ENCODE measurements around the gene UBASH3A. TPM values are rescaled to one million over a fixed set of nuclear protein-coding genes. Genes with fewer than 3 reads are reported as not detected.
"Not testable (repeated sequence)": the region's sequence is repeated elsewhere in the genome, so short reads cannot be mapped to it uniquely, and the experiment has no call there.

The UBASH3A gene
- polyA plus RNA-seq, 6 donors from 2014 or later: 0.16 to 0.32 TPM; not detected in 4

DNA sequence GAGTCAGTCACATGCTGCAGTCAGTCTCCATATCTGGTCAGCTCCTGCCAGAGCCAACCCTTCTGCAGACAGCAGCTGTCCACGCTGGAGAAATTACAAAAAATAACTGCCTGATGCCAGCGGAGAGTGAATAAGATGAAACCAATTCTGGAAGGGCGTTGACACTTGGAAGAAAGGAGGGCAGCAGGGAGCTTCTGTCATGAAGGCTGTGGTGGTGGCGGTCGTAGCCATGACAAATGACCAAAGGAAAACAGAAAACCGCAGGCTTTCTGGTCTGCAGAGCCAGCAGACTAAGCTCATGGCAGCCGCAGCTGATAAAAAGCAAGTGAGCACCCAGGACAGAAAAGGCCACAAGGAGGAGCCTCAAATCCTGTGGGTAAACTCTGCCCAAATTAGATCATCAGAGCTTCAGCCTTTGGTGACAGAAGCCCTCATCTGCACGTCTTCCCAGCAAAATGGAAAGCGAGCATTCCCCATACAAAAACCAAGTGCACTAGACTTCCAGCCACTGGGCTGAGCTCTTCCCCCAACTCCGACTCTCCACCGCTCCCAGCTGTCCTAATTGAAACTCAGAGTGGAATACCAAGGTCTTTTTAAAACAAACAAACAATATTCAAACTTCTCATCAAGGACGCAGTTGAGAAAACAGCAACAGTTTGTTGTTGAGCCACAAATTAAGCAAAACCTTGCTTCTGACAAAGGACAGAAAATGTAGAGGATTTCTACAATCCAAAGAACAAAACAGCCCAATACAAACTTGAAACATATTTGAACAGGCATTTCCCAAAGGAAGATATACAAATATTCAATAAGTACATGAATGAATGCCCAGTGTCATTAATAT lies 63.7 kb downstream of the UBASH3A start:
- H3K27ac Mint-ChIP-seq: peak overlapping the region in 3 of 6 donors; percentile 30 to 82 (median 79)
- H3K9me3 Mint-ChIP-seq: no peaks in the 10 kb centered on the region
- no peak for ATAC-seq (ENCODE audit: low read depth in 2 of 2)

DNA sequence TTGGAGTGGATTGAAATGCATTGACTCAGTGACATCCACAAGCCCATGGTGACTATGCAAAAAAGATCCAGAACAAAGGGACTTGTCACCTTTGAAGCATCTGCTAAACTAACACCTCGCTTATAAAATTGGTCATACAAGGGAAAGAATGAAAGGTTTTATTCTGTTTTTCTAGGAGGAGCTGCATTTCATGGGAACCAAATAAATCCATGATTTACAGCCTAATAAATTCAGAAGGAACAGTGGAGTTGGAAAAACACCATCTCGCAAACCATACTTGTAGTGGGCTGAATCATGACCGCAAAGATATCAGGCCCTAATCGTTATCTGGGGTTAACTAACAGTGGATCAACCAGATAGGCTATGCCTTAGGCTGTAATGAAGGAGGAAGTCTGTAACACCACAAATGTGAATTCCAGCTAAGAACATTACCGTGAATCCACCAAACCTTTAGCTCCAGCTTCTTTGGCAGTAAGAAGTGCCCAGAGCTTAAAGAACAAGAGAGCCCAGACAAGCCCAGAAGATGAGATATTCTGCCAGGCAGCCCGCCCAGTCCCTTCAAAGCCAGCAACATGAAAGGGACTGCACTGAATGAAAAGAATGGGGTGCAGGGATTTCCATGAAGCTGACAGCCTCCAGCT lies 64.9 kb downstream of the UBASH3A start:
- DNase-seq: no peak
- Mint-ChIP-seq H3K9me3 (no peaks in the 10 kb centered on the region), H3K27me3 (peaks cover 0 to 8% (median 5%) of the 10 kb centered on the region in 3 donors), H3K4me3 (no peak overlapping the region), H3K4me1 (peaks cover 29 to 36% (median 33%) of the 10 kb centered on the region in 3 donors), H3K27ac (no peak overlapping the region), H3K36me3 (no peaks in the 10 kb centered on the region)
- ATAC-seq (ENCODE audit: low read depth in 2 of 2): no peak

More for the DNA sequence above, 63.7 kb downstream of the UBASH3A start:
- DNase-seq: no peak
- H3K36me3 Mint-ChIP-seq: no peaks in the 10 kb centered on the region
- peaks cover 0 to 4% (median 2%) of the 10 kb centered on the region in 3 donors for H3K27me3 Mint-ChIP-seq
- peak overlapping the region in 3 of 8 donors; percentile 44 to 55 (median 49) for H3K4me3 Mint-ChIP-seq
- peaks cover 38 to 49% (median 45%) of the 10 kb centered on the region in 3 donors for H3K4me1 Mint-ChIP-seq

DNA sequence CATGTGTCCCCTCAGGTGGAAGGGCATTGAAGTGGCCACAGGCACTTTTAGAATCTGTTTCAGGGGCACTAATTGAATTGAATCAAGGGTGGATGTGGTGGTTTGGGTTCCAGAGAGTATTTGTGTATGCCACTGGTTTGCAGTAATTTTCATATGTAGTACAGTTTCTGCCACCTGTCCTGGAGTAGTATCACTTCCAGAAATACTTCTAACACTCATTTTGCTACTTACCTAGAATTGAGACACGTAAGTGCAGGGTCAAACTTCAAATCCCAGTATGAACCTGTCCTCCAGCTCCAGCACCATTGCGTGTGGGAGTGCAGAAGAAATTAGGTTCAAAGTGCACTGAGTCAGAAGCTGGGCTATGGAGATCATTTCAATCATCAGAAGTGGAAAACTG lies 65.6 kb downstream of the UBASH3A start:
- Mint-ChIP-seq H3K4me1 (peaks cover 25 to 29% (median 27%) of the 10 kb centered on the region in 3 donors), H3K27me3 (peaks cover 0 to 14% (median 12%) of the 10 kb centered on the region in 3 donors), H3K36me3 (no peaks in the 10 kb centered on the region), H3K9me3 (no peaks in the 10 kb centered on the region), H3K27ac (peak overlapping the region in 1 of 6 donors; percentile 5), H3K4me3 (no peak overlapping the region)
- DNase-seq: no peak
- no peak for ATAC-seq (ENCODE audit: low read depth in 2 of 2)

DNA sequence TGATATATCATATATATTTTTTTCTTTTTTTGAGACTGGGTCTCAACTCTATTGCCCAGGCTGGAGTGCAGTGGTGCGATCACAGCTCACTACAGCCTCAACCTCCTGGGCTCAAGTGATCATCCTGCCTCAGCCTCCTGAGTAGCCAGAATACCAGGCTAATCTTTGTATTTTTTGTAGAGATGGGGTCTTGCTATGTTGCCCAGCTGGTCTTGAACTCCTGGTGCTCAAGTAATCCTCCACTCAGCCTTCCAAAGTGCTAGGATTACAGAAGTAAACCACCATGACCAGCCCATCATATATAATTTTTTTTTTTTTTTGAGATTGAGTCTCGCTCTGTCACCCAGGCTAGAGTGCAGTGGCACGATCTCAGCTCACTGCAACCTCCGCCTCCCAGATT lies 66.0 kb downstream of the UBASH3A start:
- DNase-seq; H3K4me3 Mint-ChIP-seq; H3K9me3 Mint-ChIP-seq; H3K27ac Mint-ChIP-seq; ATAC-seq (ENCODE audit: low read depth in 2 of 2); H3K36me3 Mint-ChIP-seq: not testable (repeated sequence)
- Mint-ChIP-seq H3K4me1 (peaks cover 22 to 28% (median 25%) of the 10 kb centered on the region in 3 donors), H3K27me3 (peaks cover 0 to 18% (median 16%) of the 10 kb centered on the region in 3 donors)

DNA sequence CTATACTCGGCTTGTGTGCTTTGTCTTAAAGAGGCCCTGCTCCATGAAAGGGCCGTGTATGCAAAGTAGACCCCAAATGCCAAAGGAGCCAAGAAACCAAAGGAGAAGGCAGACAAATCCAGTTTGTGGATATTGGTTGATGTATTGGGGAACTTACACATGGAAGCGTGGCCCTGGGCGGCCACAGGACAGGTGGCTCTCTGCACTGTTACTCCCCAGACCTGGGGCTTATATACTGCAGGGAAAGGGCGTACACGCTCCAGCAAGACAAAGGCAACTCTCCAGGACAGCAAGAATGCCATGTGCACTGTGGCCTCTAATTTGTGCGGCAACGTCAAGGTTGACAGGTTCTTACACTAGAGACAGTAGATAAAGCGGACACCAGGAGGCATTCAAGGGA lies 67.5 kb downstream of the UBASH3A start:
- no peaks in the 10 kb centered on the region for H3K9me3 Mint-ChIP-seq

DNA sequence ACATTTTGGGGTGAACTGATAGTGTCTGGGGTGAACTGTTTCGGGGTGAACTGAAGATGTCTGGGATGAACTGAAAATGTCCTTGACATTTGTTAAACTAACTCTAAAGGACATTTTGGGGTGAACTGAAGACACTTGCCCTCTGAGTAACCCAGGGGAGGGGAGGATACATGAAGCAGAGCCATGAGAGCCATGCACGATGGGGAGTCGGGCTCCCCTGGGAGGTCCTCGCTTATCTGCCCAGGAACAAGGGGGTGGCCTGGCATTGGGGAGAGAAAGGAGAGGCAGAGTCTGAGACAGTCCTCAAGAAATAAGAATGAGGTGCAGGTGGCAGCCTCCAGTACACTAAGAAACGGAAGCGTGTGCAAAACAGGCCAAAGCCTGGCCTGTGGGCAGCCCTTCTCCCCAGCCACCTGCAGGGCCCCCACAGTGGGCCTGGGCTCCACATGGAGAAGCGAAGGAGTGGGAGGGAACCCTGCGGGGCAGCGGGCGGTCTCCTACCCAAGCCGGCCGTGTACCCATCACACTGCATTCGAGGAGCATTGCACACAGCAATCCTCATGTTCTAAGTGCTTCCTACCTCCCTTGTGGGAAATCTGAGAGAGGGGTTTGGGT lies 68.1 kb downstream of the UBASH3A start:
- peaks cover 0 to 28% (median 20%) of the 10 kb centered on the region in 3 donors for H3K27me3 Mint-ChIP-seq
- H3K36me3 Mint-ChIP-seq: no peaks in the 10 kb centered on the region
- ATAC-seq (ENCODE audit: low read depth in 2 of 2): no peak
- peak overlapping the region in 4 of 6 donors; percentile 20 to 82 (median 38) for H3K27ac Mint-ChIP-seq
- H3K4me3 Mint-ChIP-seq: no peak overlapping the region
- no peak for DNase-seq
- peaks cover 7 to 17% (median 10%) of the 10 kb centered on the region in 3 donors for H3K4me1 Mint-ChIP-seq
- no peaks in the 10 kb centered on the region for H3K9me3 Mint-ChIP-seq

More for the DNA sequence above, 67.5 kb downstream of the UBASH3A start:
- ATAC-seq (ENCODE audit: low read depth in 2 of 2) (no peak), DNase-seq (no peak)
- Mint-ChIP-seq H3K4me1 (peaks cover 7 to 14% (median 11%) of the 10 kb centered on the region in 3 donors), H3K36me3 (no peaks in the 10 kb centered on the region), H3K4me3 (no peak overlapping the region), H3K27me3 (peaks cover 0 to 23% (median 20%) of the 10 kb centered on the region in 3 donors), H3K27ac (no peak overlapping the region)

DNA sequence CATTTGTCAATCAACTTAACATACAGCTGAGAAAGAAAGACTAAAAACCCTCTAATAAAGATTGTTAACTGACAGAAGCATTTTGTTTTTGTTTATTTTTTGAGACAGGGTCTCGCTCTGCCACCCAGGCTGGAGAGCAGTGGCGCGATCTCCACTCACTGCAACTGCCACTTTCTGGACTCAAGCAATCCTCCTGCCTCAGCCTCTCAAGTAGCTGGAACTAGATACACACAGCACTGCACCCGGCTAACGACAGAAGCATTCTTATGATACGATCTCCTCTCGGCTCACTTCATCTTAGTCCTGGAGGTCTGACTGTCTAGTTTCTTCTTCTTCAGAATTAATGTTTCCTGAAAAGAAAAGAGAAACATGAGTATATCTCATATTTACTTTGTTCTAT lies 68.8 kb downstream of the UBASH3A start:
- H3K4me1 Mint-ChIP-seq: peaks cover 3 to 16% (median 5%) of the 10 kb centered on the region in 3 donors
- no peaks in the 10 kb centered on the region for H3K9me3 Mint-ChIP-seq
- no peak overlapping the region for H3K4me3 Mint-ChIP-seq
- no peaks in the 10 kb centered on the region for H3K36me3 Mint-ChIP-seq
- peaks cover 0 to 28% (median 20%) of the 10 kb centered on the region in 3 donors for H3K27me3 Mint-ChIP-seq
- DNase-seq: no peak
- ATAC-seq (ENCODE audit: low read depth in 2 of 2): no peak
- H3K27ac Mint-ChIP-seq: peak overlapping the region in 1 of 6 donors; percentile 39

DNA sequence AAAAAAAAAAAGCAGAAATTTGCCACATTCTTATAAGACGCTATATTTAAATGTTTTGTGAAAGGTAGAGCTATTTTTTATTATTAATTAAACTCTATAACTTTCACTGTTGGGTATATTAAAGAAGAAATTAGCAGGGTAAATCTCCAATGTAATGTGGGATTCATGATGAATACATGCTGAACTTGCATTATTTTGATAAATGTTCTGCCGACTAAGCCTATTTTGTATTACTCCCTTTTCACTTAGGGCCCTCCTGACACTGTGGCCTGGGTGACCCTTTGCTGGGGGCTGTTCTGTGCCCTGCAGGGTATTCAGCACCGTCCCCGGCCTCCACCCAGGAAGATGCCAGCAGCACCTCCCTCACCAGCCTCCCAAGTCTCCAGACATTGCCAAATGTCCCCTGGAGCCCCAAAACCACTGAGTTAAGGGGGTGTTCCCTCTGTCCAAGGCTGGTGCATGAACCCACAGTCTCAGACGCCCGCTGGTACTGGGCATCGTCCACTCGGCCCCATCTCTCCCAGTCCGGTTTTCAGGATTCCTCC lies 69.9 kb downstream of the UBASH3A start:
- H3K4me1 Mint-ChIP-seq: peaks cover 0 to 15% (median 2%) of the 10 kb centered on the region in 3 donors
- ATAC-seq (ENCODE audit: low read depth in 2 of 2) (no peak), DNase-seq (no peak)
- no peaks in the 10 kb centered on the region for H3K9me3 Mint-ChIP-seq
- peaks cover 0 to 28% (median 20%) of the 10 kb centered on the region in 3 donors for H3K27me3 Mint-ChIP-seq
- no peaks in the 10 kb centered on the region for H3K36me3 Mint-ChIP-seq
- no peak overlapping the region for H3K4me3 Mint-ChIP-seq
- peak overlapping the region in 4 of 6 donors; percentile 69 to 96 (median 82) for H3K27ac Mint-ChIP-seq

DNA sequence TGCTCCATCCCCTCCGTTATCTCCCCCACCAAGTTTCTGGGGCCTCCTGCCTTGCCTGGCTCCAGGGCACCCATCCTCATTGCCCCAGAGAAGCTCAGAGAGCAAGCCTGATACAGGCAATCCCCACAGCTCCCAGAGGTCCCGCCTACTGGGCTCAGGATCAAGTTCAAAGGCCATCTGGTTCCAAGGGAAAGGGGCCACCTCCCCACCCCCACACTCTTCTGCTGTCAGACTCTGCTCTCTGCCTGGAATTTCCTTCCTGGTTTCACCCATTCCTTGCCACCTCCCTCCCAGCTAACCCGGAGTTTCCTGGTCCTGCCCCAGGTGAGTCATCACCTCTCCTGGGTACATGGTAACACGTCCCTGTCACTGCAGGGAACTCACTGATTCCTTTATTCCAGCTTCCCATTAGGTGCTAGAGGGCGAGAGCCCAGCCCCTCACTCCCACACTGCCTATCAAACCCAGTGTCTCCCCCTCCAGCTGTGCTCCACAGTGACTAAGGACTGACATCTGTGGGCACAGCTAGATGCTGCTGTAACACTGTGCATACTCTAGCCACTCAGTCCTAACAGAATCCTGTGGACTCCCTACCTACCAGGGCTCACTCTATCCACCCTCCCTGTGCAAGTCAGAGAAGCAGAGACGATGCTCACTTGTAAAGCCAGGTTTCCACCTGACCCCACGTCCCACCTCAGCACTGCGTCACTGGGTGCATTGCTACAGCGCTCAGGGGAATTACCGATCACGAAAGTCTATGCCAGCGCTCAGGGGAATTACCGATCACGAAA lies 70.5 kb downstream of the UBASH3A start:
- H3K4me1 Mint-ChIP-seq: peaks cover 0 to 12% (median 2%) of the 10 kb centered on the region in 3 donors
- peak overlapping the region in 2 of 8 donors; percentile 37 to 59 for H3K4me3 Mint-ChIP-seq
- H3K36me3 Mint-ChIP-seq: no peaks in the 10 kb centered on the region
- ATAC-seq (ENCODE audit: low read depth in 2 of 2) (peak; percentile 85 to 89), DNase-seq (peak; percentile 51)
- H3K27ac Mint-ChIP-seq: peak overlapping the region; percentile 46 to 96 (median 88)
- peaks cover 0 to 28% (median 20%) of the 10 kb centered on the region in 3 donors for H3K27me3 Mint-ChIP-seq
- no peaks in the 10 kb centered on the region for H3K9me3 Mint-ChIP-seq

DNA sequence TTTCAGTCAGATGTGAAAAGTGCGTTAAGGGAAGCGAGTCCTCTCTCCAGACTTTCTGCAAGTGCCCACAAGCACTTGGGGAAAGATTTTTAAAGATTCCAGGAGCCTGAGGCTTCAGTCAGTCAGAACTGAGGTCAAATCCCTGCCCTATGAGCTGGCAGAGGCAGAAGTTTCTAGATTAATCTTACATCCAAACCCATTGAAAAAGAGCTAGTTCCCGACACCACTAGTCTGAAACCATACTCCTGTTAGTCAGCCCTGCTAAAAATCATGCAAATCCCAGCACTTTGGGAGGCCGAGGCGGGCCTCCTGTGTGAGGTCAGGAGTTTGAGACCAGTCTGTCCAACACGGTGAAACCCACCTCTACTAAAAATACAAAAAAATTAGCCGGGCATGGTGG lies 71.3 kb downstream of the UBASH3A start:
- no peak for DNase-seq
- Mint-ChIP-seq H3K9me3 (no peaks in the 10 kb centered on the region), H3K4me3 (no peak overlapping the region), H3K27me3 (peaks cover 0 to 28% (median 20%) of the 10 kb centered on the region in 3 donors), H3K27ac (peak overlapping the region in 5 of 6 donors; percentile 24 to 96 (median 86)), H3K36me3 (no peaks in the 10 kb centered on the region), H3K4me1 (peaks cover 0 to 10% (median 0%) of the 10 kb centered on the region in 3 donors)
- no peak for ATAC-seq (ENCODE audit: low read depth in 2 of 2)

DNA sequence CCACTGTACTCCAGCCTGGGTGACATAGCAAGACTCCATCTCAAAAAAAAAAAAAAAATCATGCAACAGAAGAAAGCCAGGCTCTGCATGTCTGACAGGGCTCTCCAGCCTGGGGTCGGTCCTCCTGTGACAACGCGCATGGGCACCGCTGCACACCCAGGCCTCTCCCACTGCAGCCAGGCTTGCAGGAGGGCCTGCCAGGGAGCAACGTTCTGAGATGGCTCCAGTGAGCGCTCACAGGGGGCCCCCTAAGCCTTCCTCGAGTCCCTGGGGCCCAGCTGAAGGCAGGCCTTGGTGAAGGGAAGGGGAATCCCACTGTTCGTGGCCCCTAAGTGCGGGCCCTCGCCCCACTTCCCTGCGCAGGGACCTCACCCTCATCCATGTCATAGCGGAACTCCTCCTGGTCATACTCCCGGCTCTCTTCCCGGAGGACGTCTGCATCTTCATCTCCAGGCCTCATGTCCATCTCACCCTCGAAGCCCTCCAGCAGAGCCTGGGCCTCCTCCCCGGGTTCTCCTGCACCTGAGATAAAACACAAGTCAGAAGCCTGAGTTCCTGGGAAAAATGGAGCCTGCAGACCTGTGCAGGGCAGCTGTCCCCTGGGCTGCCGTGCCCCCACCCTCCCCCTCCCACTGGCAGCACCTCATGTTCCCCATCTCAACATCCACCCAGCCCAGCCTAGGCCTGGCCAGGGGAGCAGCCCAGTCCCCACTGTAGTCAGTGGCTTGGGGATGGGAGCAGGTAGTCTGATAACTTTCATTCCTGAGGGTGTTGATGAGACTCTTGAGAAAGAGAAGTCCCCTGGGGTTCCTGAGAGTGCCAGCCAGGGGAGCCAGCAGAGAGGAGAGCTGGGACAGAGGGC lies 72.1 kb downstream of the UBASH3A start:
- Mint-ChIP-seq H3K4me1 (peaks cover 0 to 10% (median 0%) of the 10 kb centered on the region in 3 donors), H3K4me3 (peak overlapping the region in 2 of 8 donors; percentile 25 to 56), H3K27ac (peak overlapping the region in 2 of 6 donors; percentile 86 to 91), H3K27me3 (peaks cover 0 to 28% (median 20%) of the 10 kb centered on the region in 3 donors), H3K9me3 (no peaks in the 10 kb centered on the region), H3K36me3 (no peaks in the 10 kb centered on the region)
- no peak for ATAC-seq (ENCODE audit: low read depth in 2 of 2)
- no peak for DNase-seq

Data from naive B cell (primary cell).